Measurements from ENCODE around the gene SERPINB2. TPM values are rescaled to one million over a fixed set of nuclear protein-coding genes. Genes with fewer than 3 reads are reported as not detected.

SERPINB2 gene
- polyA plus RNA-seq, 1 experiment: 6.9 TPM

DNA sequence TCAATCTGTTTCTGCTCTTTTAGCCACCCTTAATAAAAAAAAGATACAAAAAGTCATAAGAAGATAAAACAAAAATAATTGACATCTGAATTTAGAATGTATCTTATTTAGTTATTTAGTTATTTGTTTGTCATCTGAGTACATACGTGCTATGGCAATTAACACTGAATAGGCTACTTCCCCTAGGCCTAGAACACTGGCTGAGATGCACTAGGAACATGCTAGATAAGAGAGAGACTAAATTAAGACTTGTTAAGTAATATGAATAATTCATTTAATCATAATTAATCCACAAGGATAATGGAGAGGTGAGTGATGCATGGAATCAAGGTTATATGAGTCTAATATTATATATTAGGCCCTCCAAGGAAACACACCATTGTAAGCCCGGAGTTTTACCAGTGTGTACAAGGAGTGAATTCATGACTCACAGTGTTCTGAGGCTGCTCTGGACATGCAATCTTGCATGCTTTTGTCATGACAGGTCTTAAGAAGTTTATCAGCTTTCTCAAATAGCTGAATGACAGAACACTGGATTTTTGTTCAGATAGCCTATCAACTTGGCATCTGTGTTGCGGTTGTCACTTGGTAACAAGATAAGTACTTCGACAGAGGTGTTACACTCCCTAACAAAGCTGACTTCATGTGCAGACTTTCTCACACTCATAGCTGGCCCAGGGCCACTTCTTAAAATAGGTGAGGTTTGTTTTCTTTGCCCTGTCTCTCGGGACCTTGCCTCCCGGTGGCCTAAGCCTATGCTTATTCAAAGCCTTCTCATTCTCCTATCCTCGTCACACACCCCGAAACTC lies 5.0 kb upstream of the SERPINB2 start:
- Histone ChIP-seq H3K9me3 (ENCODE audit: control insufficient read depth, insufficient read depth, low read length) (no peaks in the 10 kb centered on the region), H3K27me3 (ENCODE audit: control insufficient read depth, insufficient read depth, low read length) (no peaks in the 10 kb centered on the region), H3K4me3 (ENCODE audit: low read depth, low read length) (no peak overlapping the region), H3K27ac (ENCODE audit: low read depth, low read length) (peak overlapping the region; percentile 40)
- ChIA-PET POLR2A (interaction anchor here (0.7 to 1.0 kb wide), 2 partner anchors 88 to 460 kb away, joined by 3 read pairs; partner anchors contain the start of gene VPS4B), CTCF (no interaction called here)
- TF ChIP-seq, protein P1, sequence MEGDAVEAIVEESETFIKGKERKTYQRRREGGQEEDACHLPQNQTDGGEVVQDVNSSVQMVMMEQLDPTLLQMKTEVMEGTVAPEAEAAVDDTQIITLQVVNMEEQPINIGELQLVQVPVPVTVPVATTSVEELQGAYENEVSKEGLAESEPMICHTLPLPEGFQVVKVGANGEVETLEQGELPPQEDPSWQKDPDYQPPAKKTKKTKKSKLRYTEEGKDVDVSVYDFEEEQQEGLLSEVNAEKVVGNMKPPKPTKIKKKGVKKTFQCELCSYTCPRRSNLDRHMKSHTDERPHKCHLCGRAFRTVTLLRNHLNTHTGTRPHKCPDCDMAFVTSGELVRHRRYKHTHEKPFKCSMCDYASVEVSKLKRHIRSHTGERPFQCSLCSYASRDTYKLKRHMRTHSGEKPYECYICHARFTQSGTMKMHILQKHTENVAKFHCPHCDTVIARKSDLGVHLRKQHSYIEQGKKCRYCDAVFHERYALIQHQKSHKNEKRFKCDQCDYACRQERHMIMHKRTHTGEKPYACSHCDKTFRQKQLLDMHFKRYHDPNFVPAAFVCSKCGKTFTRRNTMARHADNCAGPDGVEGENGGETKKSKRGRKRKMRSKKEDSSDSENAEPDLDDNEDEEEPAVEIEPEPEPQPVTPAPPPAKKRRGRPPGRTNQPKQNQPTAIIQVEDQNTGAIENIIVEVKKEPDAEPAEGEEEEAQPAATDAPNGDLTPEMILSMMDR (IDR thresholded peaks at IDR 0.05; ENCODE audit: low read depth, low read length): no peak
- DNase-seq (ENCODE audit: low read depth, low spot score): peak; percentile 73

DNA sequence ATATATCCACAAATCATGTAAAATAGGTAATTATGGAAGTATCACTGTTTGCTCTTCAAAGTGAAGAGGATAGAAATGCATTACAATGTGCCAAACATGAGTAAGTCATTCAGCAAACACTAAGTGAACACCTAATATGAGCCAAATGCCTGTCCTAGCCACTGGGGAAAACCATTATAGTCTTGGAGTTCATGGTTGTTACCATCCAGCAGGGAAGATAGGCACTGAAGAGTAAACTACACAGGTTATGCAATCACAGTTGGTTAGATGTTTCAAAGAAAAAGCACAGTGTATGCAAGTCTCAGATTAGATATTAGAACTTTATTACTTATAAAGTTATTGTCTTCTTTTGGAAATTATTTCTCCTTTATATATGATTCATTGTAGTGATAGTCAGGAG lies 3.9 kb upstream of the SERPINB2 start:
- TF ChIP-seq, protein P1 (IDR thresholded peaks at IDR 0.05; ENCODE audit: low read depth, low read length): no peak

DNA sequence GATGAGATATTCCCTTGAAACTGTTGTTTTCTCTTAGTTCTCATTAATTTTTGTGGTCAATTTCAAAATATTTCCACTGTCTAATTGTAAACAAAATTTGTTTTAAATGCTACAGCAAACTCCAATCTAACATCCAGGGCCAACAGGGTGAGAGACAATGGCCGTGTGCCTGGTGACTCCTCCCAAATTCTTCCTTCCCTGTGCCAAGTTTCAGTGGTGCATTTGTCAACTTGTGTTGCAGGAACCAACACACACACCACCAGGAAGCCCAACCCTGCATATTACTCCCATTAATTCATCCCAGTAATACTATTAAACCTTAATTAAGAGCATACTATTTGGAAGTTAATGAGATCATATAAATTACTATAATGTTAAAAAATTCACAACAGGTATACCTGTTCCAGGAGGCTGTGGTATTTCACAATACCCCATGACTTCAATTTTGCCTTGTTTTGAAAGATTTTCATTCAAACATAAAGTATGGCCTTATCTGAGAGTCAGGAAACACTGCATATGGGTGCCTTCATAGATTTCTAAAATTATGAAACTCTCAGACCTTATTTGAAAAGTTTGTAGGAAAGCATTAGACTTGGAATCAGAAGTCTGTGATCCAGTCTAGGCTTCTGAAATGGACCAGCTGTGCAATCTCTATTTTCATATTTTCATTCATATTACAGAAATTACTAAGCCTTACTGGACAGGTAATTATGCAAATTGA lies 1.1 kb downstream of the SERPINB2 start:
- Histone ChIP-seq H3K4me3 (ENCODE audit: low read depth, low read length) (no peak overlapping the region), H3K27me3 (ENCODE audit: control insufficient read depth, insufficient read depth, low read length) (no peaks in the 10 kb centered on the region), H3K9me3 (ENCODE audit: control insufficient read depth, insufficient read depth, low read length) (no peaks in the 10 kb centered on the region), H3K27ac (ENCODE audit: low read depth, low read length) (no peak overlapping the region)
- DNase-seq (ENCODE audit: low read depth, low spot score): no peak
- TF ChIP-seq, protein P1 (IDR thresholded peaks at IDR 0.05; ENCODE audit: low read depth, low read length): no peak
- POLR2A ChIA-PET: no interaction called here
- CTCF ChIA-PET: no interaction called here

More for the DNA sequence above, 3.9 kb upstream of the SERPINB2 start:
- DNase-seq (ENCODE audit: low read depth, low spot score): no peak
- Histone ChIP-seq H3K9me3 (ENCODE audit: control insufficient read depth, insufficient read depth, low read length) (no peaks in the 10 kb centered on the region), H3K27ac (ENCODE audit: low read depth, low read length) (no peak overlapping the region), H3K27me3 (ENCODE audit: control insufficient read depth, insufficient read depth, low read length) (no peaks in the 10 kb centered on the region), H3K4me3 (ENCODE audit: low read depth, low read length) (no peak overlapping the region)
- CTCF ChIA-PET: no interaction called here
- POLR2A ChIA-PET: no interaction called here

DNA sequence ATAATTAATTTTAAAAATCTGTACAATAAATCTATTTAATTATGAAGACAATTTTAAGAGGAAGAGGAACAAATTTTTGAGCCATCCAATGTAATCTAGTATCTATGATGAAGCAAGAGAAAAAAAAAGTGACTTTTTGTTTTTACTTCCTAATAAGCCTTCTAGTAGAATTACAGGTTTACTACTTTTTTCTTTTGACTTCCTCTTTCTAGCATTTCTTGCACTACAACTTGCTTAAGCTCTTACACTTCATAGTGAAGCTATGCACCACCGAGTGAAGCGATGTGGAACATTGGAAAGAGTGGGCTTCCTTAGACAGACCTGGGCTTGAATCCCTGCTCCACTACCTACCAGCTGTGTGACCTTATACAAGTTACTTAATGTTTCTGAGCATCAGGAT lies 2.1 kb downstream of the SERPINB2 start:
- ChIA-PET CTCF (interaction anchor here (1.1 to 1.2 kb wide), 2 partner anchors 74 to 105 kb away, joined by 3 to 4 read pairs; no protein-coding TSS in a partner anchor), POLR2A (no interaction called here)
- Histone ChIP-seq H3K27ac (ENCODE audit: low read depth, low read length) (no peak overlapping the region), H3K9me3 (ENCODE audit: control insufficient read depth, insufficient read depth, low read length) (no peaks in the 10 kb centered on the region), H3K4me3 (ENCODE audit: low read depth, low read length) (no peak overlapping the region), H3K27me3 (ENCODE audit: control insufficient read depth, insufficient read depth, low read length) (no peaks in the 10 kb centered on the region)
- TF ChIP-seq, protein P1 (IDR thresholded peaks at IDR 0.05; ENCODE audit: low read depth, low read length): no peak
- DNase-seq (ENCODE audit: low read depth, low spot score): no peak

Measured in AG04450 (cell line).